ENCODE measurements around the gene NEIL1.
"Not testable (repeated sequence)": the region's sequence is repeated elsewhere in the genome, so short reads cannot be mapped to it uniquely, and the experiment has no call there.

The NEIL1 gene

GRCh38 chr15:75371901-75372688 is 25.3 kb downstream of the NEIL1 start:
- TF ChIP-seq CTCF (conservative IDR thresholded peaks at IDR 0.05; ENCODE audit: low read depth), result no peak
- CTCF ChIA-PET, result interaction anchor here (0.5 kb wide), 1 partner anchor 41 kb away, joined by 3 read pairs; no protein-coding TSS in a partner anchor
- POLR2A ChIA-PET (ENCODE audit: low non-redundant PET), result interaction anchor here (0.7 kb wide), 1 partner anchor 226 kb away, joined by 7 read pairs; no protein-coding TSS in a partner anchor
- H3K27ac ChIP-seq, result peak overlapping the region; percentile 71
- no peak for DNase-seq (ENCODE audit: low spot score)

- POLR2A ChIA-PET (ENCODE audit: low non-redundant PET), result interaction anchor here (1.2 kb wide), 1 partner anchor 13 kb away, joined by 5 read pairs; the partner anchor contains the start of gene MAN2C1
- no peak for DNase-seq (ENCODE audit: low spot score)
Measured at GRCh38 chr15:75380773-75381172, 33.9 kb downstream of the NEIL1 start.

GRCh38 chr15:75383986-75384385 is 37.1 kb downstream of the NEIL1 start:
- H3K27ac ChIP-seq; CTCF ChIA-PET; POLR2A ChIA-PET (ENCODE audit: low non-redundant PET); DNase-seq (ENCODE audit: low spot score): not testable (repeated sequence)

More at GRCh38 chr15:75380773-75381172, 33.9 kb downstream of the NEIL1 start:
- CTCF ChIA-PET, result no interaction called here
- no peak for TF ChIP-seq CTCF (conservative IDR thresholded peaks at IDR 0.05; ENCODE audit: low read depth)
- no peak overlapping the region for H3K27ac ChIP-seq

- H3K27ac ChIP-seq, result no peak overlapping the region
- no peak for DNase-seq (ENCODE audit: low spot score)
- ChIA-PET POLR2A (ENCODE audit: low non-redundant PET) (no interaction called here), CTCF (no interaction called here)
- no peak for TF ChIP-seq CTCF (conservative IDR thresholded peaks at IDR 0.05; ENCODE audit: low read depth)
Measured at GRCh38 chr15:75389791-75390382, 43.0 kb downstream of the NEIL1 start.

GRCh38 chr15:75397494-75397893 is 50.7 kb downstream of the NEIL1 start:
- TF ChIP-seq CTCF (conservative IDR thresholded peaks at IDR 0.05; ENCODE audit: low read depth), result no peak
- POLR2A ChIA-PET (ENCODE audit: low non-redundant PET), result no interaction called here
- H3K27ac ChIP-seq, result no peak overlapping the region
- DNase-seq (ENCODE audit: low spot score), result no peak
- CTCF ChIA-PET, result interaction anchor here (0.7 to 1.0 kb wide), 3 partner anchors 11 to 477 kb away, joined by 3 to 6 read pairs (median 3); no protein-coding TSS in a partner anchor

- no peak for DNase-seq (ENCODE audit: low spot score)
- CTCF ChIA-PET, result interaction anchor here (0.8 kb wide), 1 partner anchor 22 kb away, joined by 3 read pairs; no protein-coding TSS in a partner anchor
- no peak for TF ChIP-seq CTCF (conservative IDR thresholded peaks at IDR 0.05; ENCODE audit: low read depth)
- POLR2A ChIA-PET (ENCODE audit: low non-redundant PET), result no interaction called here
- no peak overlapping the region for H3K27ac ChIP-seq
Measured at GRCh38 chr15:75403892-75404291, 57.1 kb downstream of the NEIL1 start.
